ENCODE measurements around the gene HENMT1.
"Not testable (repeated sequence)": the region's sequence is repeated elsewhere in the genome, so short reads cannot be mapped to it uniquely, and the experiment has no call there.

The HENMT1 gene

DNA sequence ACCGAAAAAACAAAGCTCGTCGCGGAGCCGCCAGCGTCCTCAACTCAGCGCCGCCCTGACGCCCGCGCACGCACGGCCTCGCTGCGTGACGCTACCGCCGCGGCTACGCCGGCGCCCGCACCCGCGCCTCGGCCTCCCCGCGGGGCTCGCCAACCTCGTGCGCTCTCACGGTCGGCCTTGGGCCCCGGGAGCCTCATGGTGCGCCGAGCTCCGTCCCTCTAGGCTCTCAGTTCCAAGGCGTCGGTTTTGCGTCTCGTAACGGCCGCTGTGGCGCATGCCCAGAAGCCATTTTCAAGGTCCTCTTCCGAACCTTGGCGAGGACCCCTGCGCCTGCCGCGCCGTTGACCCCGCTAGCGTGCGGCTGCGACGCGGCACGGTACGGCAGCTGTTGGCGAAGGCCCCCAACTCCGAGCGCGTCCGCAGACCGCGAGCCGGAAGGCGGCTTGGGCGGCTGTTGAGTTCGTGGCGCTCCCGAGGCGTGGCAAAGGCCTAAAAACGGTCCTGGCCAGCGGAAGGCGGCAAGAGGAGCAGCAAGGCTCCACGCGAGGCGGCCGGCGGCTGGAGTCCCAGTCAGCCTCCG lies at the start of gene HENMT1:
Gene HENMT1 (minus strand): TSS at position 64 of the 580 bp plus-strand sequence. CDS start 1,209 bp downstream, outside the sequence.
- peak; percentile 52 to 60 (median 57) for DNase-seq (ENCODE audit: low read depth in 3 of 3)

DNA sequence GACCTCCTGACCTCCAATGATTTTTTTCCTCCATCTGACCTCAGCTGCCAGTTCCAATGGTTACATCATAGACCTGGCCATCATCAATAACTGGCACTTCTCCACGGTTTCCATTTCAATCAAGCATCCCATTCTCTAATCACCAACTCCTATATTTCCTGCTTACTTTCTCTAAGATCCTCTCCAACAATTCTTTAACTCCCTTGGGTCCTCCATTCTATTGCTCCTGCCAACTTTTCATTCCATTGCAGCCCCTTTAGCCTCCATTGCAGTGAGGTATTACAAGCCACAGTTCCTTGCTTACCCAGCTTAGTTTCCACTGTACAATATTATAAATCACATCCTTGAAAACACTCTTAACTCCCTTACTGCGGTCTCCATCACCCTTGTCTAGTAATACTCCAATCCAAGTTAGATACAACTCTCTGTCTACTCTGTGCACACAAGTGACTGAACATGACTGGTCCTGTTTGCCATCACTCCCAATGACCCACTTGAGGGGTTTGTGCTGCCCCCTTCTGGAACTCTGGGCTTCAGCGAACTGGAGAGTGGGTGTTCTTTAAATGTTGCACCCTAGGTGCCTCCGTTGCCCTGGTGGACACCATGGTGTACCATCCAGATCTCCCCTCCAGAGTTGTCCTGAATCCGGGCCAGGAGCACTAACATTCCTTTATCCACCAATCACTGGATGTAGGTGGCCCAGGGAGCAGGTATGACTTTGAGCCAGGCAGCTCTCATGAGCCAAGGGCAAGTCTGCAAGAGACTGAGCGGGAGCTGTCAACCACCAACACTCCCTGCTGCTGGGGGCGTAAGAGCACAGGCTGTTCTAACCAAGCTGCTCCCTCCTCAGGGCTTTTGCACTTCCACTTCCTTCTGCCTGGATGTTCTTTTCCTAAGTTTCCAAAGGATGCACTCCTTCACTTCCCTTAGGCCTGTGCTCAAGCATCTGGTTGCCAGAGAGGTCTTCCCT lies 48.1 kb upstream of the HENMT1 start:
- peak in 2 of 3 experiments; percentile 31 to 39 for DNase-seq (ENCODE audit: low read depth in 3 of 3)

GRCh38 chr1:108706643-108707042 lies 45.8 kb upstream of the HENMT1 start:
- no peak for DNase-seq (ENCODE audit: low read depth in 3 of 3)

DNA sequence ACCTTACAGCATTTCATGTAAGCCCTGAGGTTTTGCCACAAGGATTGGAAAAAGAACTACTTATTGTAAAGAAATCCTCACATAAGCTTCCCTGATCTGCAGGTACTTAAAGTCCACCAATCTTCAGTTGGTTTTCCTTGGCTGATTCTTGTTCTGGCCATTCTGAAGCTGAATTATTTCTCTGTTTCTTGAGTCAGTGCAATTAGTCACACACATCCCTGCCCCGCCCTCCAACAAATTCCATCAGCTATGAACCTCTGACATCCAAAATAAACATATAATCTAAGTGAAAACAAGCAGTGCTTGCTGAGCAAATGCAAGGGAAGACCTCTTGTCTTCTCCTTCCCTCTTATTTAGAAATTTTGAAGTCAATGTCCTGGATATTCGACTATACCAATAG lies 43.6 kb upstream of the HENMT1 start:
- no peak for DNase-seq (ENCODE audit: low read depth in 3 of 3)

- no peak for DNase-seq (ENCODE audit: low read depth in 3 of 3)
Measured at GRCh38 chr1:108703939-108704338, 43.0 kb upstream of the HENMT1 start.

- DNase-seq (ENCODE audit: low read depth in 3 of 3) = not testable (repeated sequence)
Measured at GRCh38 chr1:108702109-108702508, 41.2 kb upstream of the HENMT1 start.

- no peak for DNase-seq (ENCODE audit: low read depth in 3 of 3)
Measured at GRCh38 chr1:108701176-108701849, 40.4 kb upstream of the HENMT1 start.

DNA sequence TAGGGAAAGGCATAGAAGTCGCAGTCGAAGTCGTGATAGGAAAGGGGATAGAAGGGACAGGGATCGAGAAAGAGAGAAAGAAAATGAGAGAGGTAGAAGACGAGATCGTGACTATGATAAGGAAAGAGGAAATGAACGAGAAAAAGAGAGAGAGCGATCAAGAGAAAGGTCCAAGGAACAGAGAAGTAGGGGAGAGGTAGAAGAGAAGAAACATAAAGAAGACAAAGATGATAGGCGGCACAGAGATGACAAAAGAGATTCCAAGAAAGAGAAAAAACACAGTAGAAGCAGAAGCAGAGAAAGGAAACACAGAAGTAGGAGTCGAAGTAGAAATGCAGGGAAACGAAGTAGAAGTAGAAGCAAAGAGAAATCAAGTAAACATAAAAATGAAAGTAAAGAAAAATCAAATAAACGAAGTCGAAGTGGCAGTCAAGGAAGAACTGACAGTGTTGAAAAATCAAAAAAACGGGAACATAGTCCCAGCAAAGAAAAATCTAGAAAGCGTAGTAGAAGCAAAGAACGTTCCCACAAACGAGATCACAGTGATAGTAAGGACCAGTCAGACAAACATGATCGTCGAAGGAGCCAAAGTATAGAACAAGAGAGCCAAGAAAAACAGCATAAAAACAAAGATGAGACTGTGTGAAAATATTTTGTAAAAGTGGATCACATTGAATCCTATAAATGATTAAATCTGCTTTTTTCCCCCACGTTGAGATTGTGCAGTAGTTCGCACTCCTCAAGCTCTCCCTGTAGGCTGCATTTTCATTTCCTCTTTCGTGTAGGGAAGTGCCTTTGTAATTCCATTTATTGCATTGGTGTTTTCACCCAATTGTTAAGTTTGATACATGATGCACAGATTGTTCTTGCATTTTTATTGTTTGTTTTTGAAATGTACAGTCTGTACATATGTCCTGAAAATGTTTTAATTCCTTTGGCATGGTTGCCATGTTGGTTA lies 38.8 kb upstream of the HENMT1 start:
- DNase-seq (ENCODE audit: low read depth in 3 of 3) = no peak

DNA sequence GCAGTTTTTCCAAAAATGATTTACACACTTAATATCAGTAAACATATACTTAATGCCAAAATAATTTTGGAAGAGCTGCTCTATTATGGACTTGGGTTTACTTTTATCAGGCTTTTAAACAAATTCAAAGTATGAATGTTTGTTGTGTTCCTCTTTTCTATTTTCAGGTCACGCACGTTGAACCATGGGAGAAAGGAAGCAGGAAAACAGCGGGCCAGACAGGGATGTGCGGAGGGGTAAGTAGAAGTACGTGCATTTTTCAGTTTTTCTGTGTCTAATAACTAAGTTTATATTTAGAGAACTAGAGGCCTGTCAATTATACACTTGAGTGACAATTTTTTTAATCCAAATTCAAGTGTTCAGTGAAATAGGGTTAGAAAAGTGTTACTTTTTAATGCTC lies 34.6 kb upstream of the HENMT1 start:
- DNase-seq (ENCODE audit: low read depth in 3 of 3) = no peak

GRCh38 chr1:108692724-108693655 lies 32.1 kb upstream of the HENMT1 start:
- DNase-seq (ENCODE audit: low read depth in 3 of 3) = peak; percentile 40 to 54 (median 42)

GRCh38 chr1:108691942-108692723 lies 31.2 kb upstream of the HENMT1 start, which contains the start of gene PRPF38B:
TSS of gene PRPF38B (plus strand) at chr1:108692310. CDS start at chr1:108692592, 282 bp downstream.
- peak; percentile 78 to 88 (median 86) for DNase-seq (ENCODE audit: low read depth in 3 of 3)

- DNase-seq (ENCODE audit: low read depth in 3 of 3) = no peak
Measured at GRCh38 chr1:108691128-108691941, 30.4 kb upstream of the HENMT1 start.

DNA sequence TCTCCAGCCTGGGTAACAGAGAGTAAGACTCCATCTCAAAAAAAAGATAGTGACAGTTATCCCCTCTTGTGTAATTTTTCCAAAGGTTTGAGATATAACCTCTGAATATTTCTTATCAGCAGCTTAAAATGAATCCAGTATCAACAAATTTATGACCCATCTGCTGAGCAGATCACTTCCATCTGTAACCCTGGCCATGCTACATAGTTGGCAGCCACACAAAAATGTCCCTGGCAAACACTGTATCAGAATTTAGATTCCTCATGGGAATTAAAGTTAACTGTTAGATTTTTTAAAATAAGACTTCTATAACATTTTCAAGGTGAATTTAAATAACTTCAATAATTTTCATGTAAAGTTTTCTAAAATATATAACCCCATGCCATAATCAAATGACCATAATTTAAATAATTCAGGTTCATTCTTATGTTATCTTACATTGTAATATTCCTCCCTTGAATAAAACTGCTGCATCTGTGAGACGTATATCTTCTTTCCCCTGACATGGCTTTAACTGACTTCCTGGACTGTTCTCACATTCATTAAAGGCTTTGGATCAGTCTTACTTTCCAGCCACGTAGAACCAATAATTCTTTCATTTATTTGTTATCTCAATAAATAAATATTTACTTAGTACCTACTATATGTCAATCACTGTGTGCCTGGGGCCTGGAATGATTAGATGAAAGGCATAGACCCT lies 25.9 kb upstream of the HENMT1 start:
- DNase-seq (ENCODE audit: low read depth in 3 of 3) = no peak

DNA sequence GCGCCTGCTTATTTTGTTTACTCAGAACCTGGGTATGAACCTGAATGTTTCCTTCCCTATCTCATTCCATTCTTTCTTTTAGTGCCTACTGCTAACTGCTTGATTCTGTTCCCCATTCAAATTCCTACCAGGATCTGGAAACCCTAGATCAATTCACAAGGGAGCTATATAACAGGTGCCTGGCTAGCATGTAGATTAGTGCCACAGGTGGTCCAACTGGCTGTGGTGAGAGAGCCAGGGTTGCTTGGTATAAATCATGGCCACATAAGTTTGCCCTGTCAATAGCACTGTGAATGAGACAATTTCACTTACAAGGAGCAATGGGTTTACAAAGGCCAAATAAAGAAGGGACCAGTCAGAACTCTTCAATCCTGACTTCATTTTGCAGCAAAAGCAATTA lies 24.6 kb upstream of the HENMT1 start:
- DNase-seq (ENCODE audit: low read depth in 3 of 3) = no peak

- DNase-seq (ENCODE audit: low read depth in 3 of 3) = not testable (repeated sequence)
Measured at GRCh38 chr1:108681701-108682100, 20.8 kb upstream of the HENMT1 start.

DNA sequence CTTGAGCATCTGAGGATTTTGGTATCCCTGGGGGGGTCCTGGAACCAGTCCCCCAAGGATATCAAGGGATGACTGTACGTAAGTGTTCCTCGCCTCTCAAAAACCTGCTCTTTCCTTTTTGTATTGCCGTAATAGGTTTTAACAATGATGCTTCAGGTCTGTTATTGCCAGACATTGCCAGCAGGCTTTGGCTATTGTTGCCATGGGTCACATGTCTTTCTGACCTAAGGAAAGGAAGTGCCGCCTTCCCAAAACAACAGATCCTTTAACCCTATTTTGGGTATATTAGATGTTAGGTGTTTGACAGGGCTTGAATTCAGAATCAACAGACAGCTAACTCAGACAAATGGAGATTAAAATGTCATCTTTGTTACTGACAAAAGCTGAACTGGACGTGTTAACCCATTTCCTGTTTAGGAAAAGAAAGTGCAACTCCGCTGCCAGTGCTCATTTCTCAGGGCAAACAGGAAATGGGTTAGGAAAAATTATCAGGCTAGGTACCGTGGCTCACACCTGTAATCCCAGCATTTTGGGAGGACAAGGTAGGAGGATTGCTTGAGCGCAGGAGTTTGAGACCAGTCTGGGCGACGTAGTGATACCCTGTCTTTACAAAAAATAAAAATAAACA lies 18.8 kb upstream of the HENMT1 start:
- DNase-seq (ENCODE audit: low read depth in 3 of 3) = no peak

DNA sequence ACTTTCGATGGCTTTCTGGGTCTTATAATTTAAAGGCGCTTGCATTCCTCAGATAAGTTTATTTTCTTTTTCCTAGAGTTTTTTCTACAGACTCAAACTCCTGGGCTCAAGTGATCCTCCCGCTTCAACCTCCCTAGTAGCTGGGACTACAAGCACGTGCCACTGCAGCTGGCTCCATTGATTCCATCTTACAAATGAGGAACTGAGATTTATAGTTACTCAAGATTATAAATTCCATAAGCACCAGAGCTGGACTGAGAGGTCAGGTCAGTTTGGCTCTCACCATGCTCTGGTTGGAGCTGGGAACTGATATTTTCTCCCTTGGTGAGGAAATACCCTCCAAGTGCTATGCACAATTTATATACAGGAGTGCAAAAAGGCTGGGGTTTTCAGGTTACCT lies 17.8 kb upstream of the HENMT1 start:
- no peak for DNase-seq (ENCODE audit: low read depth in 3 of 3)
